OCI-LY1 (cell line): ENCODE data around the gene IGF1R.

Source experiments
- H2AFZ ChIP-seq: fragments of 200-600 bp; sonication (generic), shearing (Covaris generic); 2 replicates; pipeline ENCODE4 v1.6.0; 2014; ENCODE audit warnings: antibody characterized with exemption, mild to moderate bottlenecking, low read length
- H3F3A ChIP-seq: fragments of 200-600 bp; sonication (generic), shearing (Covaris generic); 2 replicates; pipeline ENCODE4 v1.6.0; 2014; ENCODE audit warnings: mild to moderate bottlenecking, antibody characterized with exemption, low read length, moderate library complexity; ENCODE audit not compliant: insufficient read depth
- H3K27ac ChIP-seq: fragments of 200-600 bp; sonication (generic); 2 replicates; pipeline ENCODE4 v1.5.1; 2014; ENCODE audit warnings: low read length, mixed run types, mild to moderate bottlenecking, low read depth; ENCODE audit not compliant: poor library complexity, severe bottlenecking
- H3K27me3 ChIP-seq: fragments of 200-600 bp; sonication (generic); 2 replicates; pipeline ENCODE4 v1.6.0; 2014; ENCODE audit warnings: antibody characterized with exemption, mild to moderate bottlenecking, low read length, moderate library complexity; ENCODE audit not compliant: insufficient read depth
- H3K36me3 ChIP-seq: fragments of 200-600 bp; sonication (generic); 2 replicates; pipeline ENCODE4 v1.6.1; 2014; ENCODE audit warnings: mild to moderate bottlenecking, antibody characterized with exemption, low read length, moderate library complexity, mixed read lengths; ENCODE audit not compliant: insufficient read depth
- H3K4me1 ChIP-seq: fragments of 200-600 bp; sonication (generic); 2 replicates; pipeline ENCODE4 v1.5.1; 2014; ENCODE audit warnings: mild to moderate bottlenecking, low read length, moderate library complexity; ENCODE audit not compliant: insufficient read depth, severe bottlenecking
- H3K4me2 ChIP-seq: fragments of 200-600 bp; sonication (generic), shearing (Covaris generic); 2 replicates; pipeline ENCODE4 v1.6.1; 2014; ENCODE audit warnings: low read length
- H3K4me3 ChIP-seq: fragments of 200-600 bp; sonication (generic); 2 replicates; pipeline ENCODE4 v1.5.1; 2014; ENCODE audit warnings: low read length, low read depth, mild to moderate bottlenecking, mixed read lengths; ENCODE audit not compliant: poor library complexity, severe bottlenecking
- H3K79me2 ChIP-seq: fragments of 200-600 bp; shearing (Covaris generic); 2 replicates; pipeline ENCODE4 v1.6.1; 2016; ENCODE audit warnings: mixed run types, low read length, mixed read lengths; ENCODE audit not compliant: insufficient read depth
- H3K9ac ChIP-seq: fragments of 200-600 bp; sonication (generic), shearing (Covaris generic); 2 replicates; pipeline ENCODE4 v1.6.1; 2014; ENCODE audit warnings: mild to moderate bottlenecking, low read length, mixed read lengths
- H3K9me2 ChIP-seq: fragments of 200-600 bp; sonication (generic), shearing (Covaris generic); 2 replicates; pipeline ENCODE4 v1.6.1; 2014; ENCODE audit warnings: low read depth, mild to moderate bottlenecking, low read length, mixed read lengths
- H3K9me3 ChIP-seq: fragments of 200-600 bp; shearing (Covaris generic); 2 replicates; pipeline ENCODE4 v1.6.1; 2014; ENCODE audit warnings: low read length, mixed read lengths
- H4K20me1 ChIP-seq: fragments of 200-600 bp; sonication (generic), shearing (Covaris generic); 2 replicates; pipeline ENCODE4 v1.6.0; 2016; ENCODE audit warnings: mild to moderate bottlenecking, low read length; ENCODE audit not compliant: insufficient read depth
- CTCF ChIP-seq: fragments of 200-600 bp; sonication (generic), shearing (Covaris generic); IDR thresholded peaks from 2 replicates; pipeline ENCODE4 v1.5.1; 2017; ENCODE audit warnings: mild to moderate bottlenecking, antibody characterized with exemption, low read length, moderate library complexity, mixed read lengths
- EZH2 ChIP-seq: fragments of 200-600 bp; sonication (generic), shearing (Covaris generic); IDR thresholded peaks from 2 replicates; pipeline ENCODE4 v1.8.0; 2017; ENCODE audit warnings: borderline replicate concordance, mixed run types, mild to moderate bottlenecking, antibody characterized with exemption, low read length, moderate library complexity, mixed read lengths

The IGF1R gene

DNA sequence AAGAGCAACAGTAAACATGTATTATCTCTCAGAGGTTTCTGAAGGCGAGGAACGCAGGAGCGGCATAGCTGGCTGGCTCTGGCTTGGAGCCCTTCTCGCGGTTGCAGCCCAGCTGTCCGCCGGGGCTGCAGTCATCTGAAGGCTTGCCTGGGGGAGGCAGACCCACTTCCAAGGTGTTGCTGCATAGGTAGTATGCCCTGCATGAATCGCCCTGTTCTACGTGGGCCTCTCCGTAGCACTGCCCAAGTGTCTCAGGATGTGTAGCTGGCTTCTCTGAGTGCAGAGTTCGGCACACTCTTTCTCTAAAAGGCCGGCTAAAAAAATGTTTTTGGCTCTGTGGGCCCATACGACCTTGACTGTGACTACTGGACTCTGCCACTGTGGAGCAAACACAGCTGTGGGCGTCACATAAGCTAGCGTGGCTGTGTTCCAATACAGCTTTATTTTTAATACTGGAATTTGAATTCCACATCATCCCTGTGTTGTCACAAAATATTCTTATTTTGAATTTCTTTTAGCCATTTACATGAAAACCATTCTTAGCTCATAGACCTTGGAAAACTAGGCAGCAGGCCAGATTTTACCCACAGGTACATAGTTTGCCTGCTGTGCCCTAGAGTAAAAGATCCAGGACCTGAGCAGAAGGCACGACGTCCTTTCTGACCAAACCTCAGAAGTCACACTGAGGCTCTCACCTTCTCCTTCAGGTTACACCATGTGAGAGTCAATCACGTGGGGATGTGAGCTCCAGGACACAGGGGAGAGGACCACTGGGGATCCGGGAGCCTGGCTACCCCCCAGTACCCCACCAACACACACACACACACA lies 303.4 kb downstream of the IGF1R start:
- Histone ChIP-seq H3K36me3 (no peaks in the 10 kb centered on the region), H3K9me3 (no peaks in the 10 kb centered on the region), H4K20me1 (no peaks in the 10 kb centered on the region), H3K4me1 (no peaks in the 10 kb centered on the region), H3K27ac (no peak overlapping the region), H2AFZ (no peak overlapping the region), H3F3A (no peaks in the 10 kb centered on the region), H3K27me3 (peaks cover 4% of the 10 kb centered on the region; the same call in 1 of the 2 replicates), H3K79me2 (no peaks in the 10 kb centered on the region), H3K9ac (no peak overlapping the region), H3K9me2 (no peaks in the 10 kb centered on the region), H3K4me2 (no peak overlapping the region), H3K4me3 (no peak overlapping the region)
- TF ChIP-seq EZH2: no peak
- TF ChIP-seq CTCF: no peak

DNA sequence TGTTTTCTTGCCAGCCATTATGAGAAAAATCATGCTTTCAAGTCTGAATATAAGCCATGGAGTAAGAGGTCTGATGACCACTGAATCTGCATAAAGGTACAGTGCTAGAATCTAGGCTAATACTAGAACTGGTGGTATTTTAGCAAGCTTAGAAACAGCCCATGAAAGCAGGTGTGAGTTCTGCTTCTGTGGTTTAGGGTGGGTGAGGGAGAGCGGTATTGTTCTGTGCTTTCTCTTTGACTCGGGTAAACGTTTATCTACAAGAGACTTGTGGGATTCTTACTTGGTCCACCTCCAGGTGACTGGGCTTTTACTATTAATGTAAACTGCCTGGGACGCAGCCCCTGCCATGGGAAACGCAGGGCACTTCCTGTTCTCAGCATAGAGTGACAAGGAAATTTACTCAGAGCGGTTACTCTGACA lies 304.1 kb downstream of the IGF1R start:
- no peak overlapping the region for H3K4me2 ChIP-seq
- peaks cover 4% of the 10 kb centered on the region; the same call in 1 of the 2 replicates for H3K27me3 ChIP-seq
- no peaks in the 10 kb centered on the region for H3F3A ChIP-seq
- no peaks in the 10 kb centered on the region for H3K4me1 ChIP-seq
- no peaks in the 10 kb centered on the region for H3K9me3 ChIP-seq
- H3K9ac ChIP-seq: no peak overlapping the region
- H3K36me3 ChIP-seq: no peaks in the 10 kb centered on the region
- no peak overlapping the region for H3K27ac ChIP-seq
- no peaks in the 10 kb centered on the region for H3K9me2 ChIP-seq
- TF ChIP-seq EZH2 (no peak), CTCF (no peak)
- no peak overlapping the region for H3K4me3 ChIP-seq
- H4K20me1 ChIP-seq: no peaks in the 10 kb centered on the region
- no peak overlapping the region for H2AFZ ChIP-seq
- H3K79me2 ChIP-seq: no peaks in the 10 kb centered on the region

- no peak overlapping the region for H3K27ac ChIP-seq
- H3K9me2 ChIP-seq: no peaks in the 10 kb centered on the region
- TF ChIP-seq EZH2 (no peak), CTCF (no peak)
- peaks cover 4% of the 10 kb centered on the region; the same call in 1 of the 2 replicates for H3K27me3 ChIP-seq
- H3K9me3 ChIP-seq: no peaks in the 10 kb centered on the region
- no peaks in the 10 kb centered on the region for H3K36me3 ChIP-seq
- H3K79me2 ChIP-seq: no peaks in the 10 kb centered on the region
- no peaks in the 10 kb centered on the region for H3F3A ChIP-seq
- no peak overlapping the region for H3K4me3 ChIP-seq
- H3K4me2 ChIP-seq: no peak overlapping the region
- H2AFZ ChIP-seq: no peak overlapping the region
- H3K9ac ChIP-seq: no peak overlapping the region
- H3K4me1 ChIP-seq: no peaks in the 10 kb centered on the region
- no peaks in the 10 kb centered on the region for H4K20me1 ChIP-seq
These were observed 304.9 kb downstream of the IGF1R start for GRCh38 chr15:98953000-98953787.
